Panc1 (cell line): ENCODE measurements around the gene NRCAM. TPM values are rescaled to one million over a fixed set of nuclear protein-coding genes. Genes with fewer than 3 reads are reported as not detected.

ENCODE experiments used
- ATAC-seq: fragments of 200-7000 bp; cut with Tn5 transposase; 2 replicates; pipeline ENCODE4 v1.9.1; 2020; ENCODE audit warnings: mild to moderate bottlenecking, moderate library complexity
- BruUV-seq: library from RNA; stranded (reverse); fragments of 400-500 nt; replicated peaks from 2 replicates; lab custom pipeline; 2021; lab: Mats Ljungman, UMichigan
- CTCF ChIA-PET: fragments of 300-600 bp; sonication (Branson Sonifier 250); formaldehyde crosslinking; loops from one replicate; lab custom pipeline; 2022; ENCODE audit warnings: antibody characterized with exemption; lab: Charles Lee
- POLR2A ChIA-PET: fragments of 300-600 bp; sonication (Branson Sonifier 250); formaldehyde crosslinking; loops from one replicate; lab custom pipeline; 2022; ENCODE audit warnings: antibody characterized with exemption; lab: Charles Lee
- DNase-seq: peaks from one replicate; pipeline ENCODE4 v3.0.0-alpha.2; 2010; ENCODE audit warnings: low read depth, low spot score
- H3K27ac ChIP-seq: 2 replicates; pipeline ENCODE4 v1.5.1; 2011; ENCODE audit warnings: mild to moderate bottlenecking, low read length, inconsistent platforms
- H3K27me3 ChIP-seq: fragments of 200-500 bp; sonication (Bioruptor generic); 2 replicates; pipeline ENCODE4 v1.6.0; 2014; ENCODE audit warnings: low read length, inconsistent platforms; ENCODE audit not compliant: control insufficient read depth, insufficient read depth
- H3K36me3 ChIP-seq: fragments of 200-500 bp; sonication (Bioruptor generic); 2 replicates; pipeline ENCODE4 v1.5.1; 2014; ENCODE audit warnings: inconsistent platforms, mild to moderate bottlenecking, low read length, moderate library complexity; ENCODE audit not compliant: control insufficient read depth, insufficient read depth
- H3K4me1 ChIP-seq: 2 replicates; pipeline ENCODE4 v1.5.1; 2011; ENCODE audit warnings: inconsistent platforms, mild to moderate bottlenecking, low read length, moderate library complexity; ENCODE audit not compliant: control insufficient read depth, insufficient read depth
- H3K4me3 ChIP-seq, 2 experiments: 2 replicates each; pipeline ENCODE4 v1.5.1; 2011 to 2012; ENCODE audit warnings: low read depth in 2 of 2, low read length in 2 of 2, mild to moderate bottlenecking in 2 of 2, inconsistent platforms in 1 of 2, moderate library complexity in 1 of 2
- H3K9me3 ChIP-seq: fragments of 200-500 bp; sonication (Bioruptor generic); 2 replicates; pipeline ENCODE4 v1.5.1; 2014; ENCODE audit warnings: low read depth, mild to moderate bottlenecking, inconsistent platforms, low read length, moderate library complexity; ENCODE audit not compliant: control insufficient read depth, insufficient read depth
- CTCF ChIP-seq: fragments of 450-650 bp; IDR thresholded peaks from 2 replicates; pipeline ENCODE4 v1.5.1; 2017; ENCODE audit warnings: mild to moderate bottlenecking
- POLR2AphosphoS5 ChIP-seq: IDR thresholded peaks from 2 replicates; pipeline ENCODE4 v1.6.1; 2012; ENCODE audit warnings: mild to moderate bottlenecking, low read depth, low read length, moderate library complexity
- SIN3A ChIP-seq: IDR thresholded peaks from 2 replicates; pipeline ENCODE4 v1.6.1; 2012; ENCODE audit warnings: low read depth, mild to moderate bottlenecking, low read length, moderate library complexity, borderline replicate concordance; ENCODE audit not compliant: insufficient read depth
- TCF7L2 ChIP-seq: IDR thresholded peaks from 2 replicates; pipeline ENCODE4 v1.6.1; 2011; ENCODE audit warnings: mild to moderate bottlenecking, low read depth, low read length, inconsistent platforms
- in situ Hi-C: cut with HindIII; loops from 2 replicates; pipeline ENCODE4 v1.10.0; 2016; ENCODE audit warnings: low sequenced_read_pairs, low pct_unique_long_range_greater_than_20kb
- intact Hi-C: fragments of 100-400 bp; cut with micrococcal nuclease; formaldehyde crosslinking; loops from one replicate; pipeline ENCODE4 v1.10.0; 2022; ENCODE audit not compliant: unreplicated experiment
- total RNA-seq: library from RNA; stranded (reverse); gene quantifications from one replicate; pipeline ENCODE4 v1.2.1, GENCODE V29; 2021; ENCODE audit not compliant: unreplicated experiment
- TF ChIP-seq, protein P1 (sequence below), 2 experiments: IDR thresholded peaks; 2 replicates each; pipeline ENCODE4 v1.6.1; 2011 to 2012; ENCODE audit warnings: low read depth in 2 of 2, control low read depth in 1 of 2, low read length in 1 of 2, mild to moderate bottlenecking in 1 of 2, moderate library complexity in 1 of 2; ENCODE audit not compliant: insufficient read depth in 1 of 2

Gene NRCAM
- total RNA-seq, 1 experiment from 2014 or later, result 0.21 TPM

DNA sequence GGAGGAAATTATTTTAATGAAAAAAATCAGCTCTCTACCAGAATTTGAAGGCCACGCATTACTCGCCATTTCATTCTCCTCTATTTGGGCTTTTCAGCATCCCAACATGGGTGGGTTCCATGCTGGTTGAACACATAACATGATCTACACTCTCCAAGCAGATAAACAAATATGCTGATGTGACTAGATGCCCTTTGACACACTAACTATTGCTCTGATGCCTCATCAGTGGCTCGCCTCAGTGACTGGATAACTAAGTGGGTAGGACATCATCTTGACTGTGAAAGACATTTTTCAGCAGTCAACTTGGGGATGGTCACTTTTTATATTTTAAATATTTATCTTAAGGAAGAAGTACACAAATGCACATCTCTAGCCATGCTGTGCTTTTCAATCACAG lies 212.1 kb downstream of the NRCAM start:
- Histone ChIP-seq H3K27me3 (no peaks in the 10 kb centered on the region), H3K4me3 (no peak overlapping the region), H3K4me1 (no peaks in the 10 kb centered on the region), H3K36me3 (no peaks in the 10 kb centered on the region), H3K27ac (no peak overlapping the region), H3K9me3 (no peaks in the 10 kb centered on the region)
- BruUV-seq, result no TSS peak
- CTCF ChIA-PET, result no interaction called here
- in situ Hi-C loops, result no loop called here
- ATAC-seq, result no peak
- intact Hi-C loops, result no loop called here
- no peak for TF ChIP-seq SIN3A
- TF ChIP-seq, protein P1, sequence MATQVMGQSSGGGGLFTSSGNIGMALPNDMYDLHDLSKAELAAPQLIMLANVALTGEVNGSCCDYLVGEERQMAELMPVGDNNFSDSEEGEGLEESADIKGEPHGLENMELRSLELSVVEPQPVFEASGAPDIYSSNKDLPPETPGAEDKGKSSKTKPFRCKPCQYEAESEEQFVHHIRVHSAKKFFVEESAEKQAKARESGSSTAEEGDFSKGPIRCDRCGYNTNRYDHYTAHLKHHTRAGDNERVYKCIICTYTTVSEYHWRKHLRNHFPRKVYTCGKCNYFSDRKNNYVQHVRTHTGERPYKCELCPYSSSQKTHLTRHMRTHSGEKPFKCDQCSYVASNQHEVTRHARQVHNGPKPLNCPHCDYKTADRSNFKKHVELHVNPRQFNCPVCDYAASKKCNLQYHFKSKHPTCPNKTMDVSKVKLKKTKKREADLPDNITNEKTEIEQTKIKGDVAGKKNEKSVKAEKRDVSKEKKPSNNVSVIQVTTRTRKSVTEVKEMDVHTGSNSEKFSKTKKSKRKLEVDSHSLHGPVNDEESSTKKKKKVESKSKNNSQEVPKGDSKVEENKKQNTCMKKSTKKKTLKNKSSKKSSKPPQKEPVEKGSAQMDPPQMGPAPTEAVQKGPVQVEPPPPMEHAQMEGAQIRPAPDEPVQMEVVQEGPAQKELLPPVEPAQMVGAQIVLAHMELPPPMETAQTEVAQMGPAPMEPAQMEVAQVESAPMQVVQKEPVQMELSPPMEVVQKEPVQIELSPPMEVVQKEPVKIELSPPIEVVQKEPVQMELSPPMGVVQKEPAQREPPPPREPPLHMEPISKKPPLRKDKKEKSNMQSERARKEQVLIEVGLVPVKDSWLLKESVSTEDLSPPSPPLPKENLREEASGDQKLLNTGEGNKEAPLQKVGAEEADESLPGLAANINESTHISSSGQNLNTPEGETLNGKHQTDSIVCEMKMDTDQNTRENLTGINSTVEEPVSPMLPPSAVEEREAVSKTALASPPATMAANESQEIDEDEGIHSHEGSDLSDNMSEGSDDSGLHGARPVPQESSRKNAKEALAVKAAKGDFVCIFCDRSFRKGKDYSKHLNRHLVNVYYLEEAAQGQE (IDR thresholded peaks at IDR 0.05; ENCODE audit: insufficient read depth in 1 of 2, low read depth in 2 of 2, low read length in 1 of 2), result no peak
- TF ChIP-seq POLR2AphosphoS5, result no peak
- no peak for TF ChIP-seq CTCF
- no peak for TF ChIP-seq TCF7L2
- POLR2A ChIA-PET, result no interaction called here
- no peak for DNase-seq

DNA sequence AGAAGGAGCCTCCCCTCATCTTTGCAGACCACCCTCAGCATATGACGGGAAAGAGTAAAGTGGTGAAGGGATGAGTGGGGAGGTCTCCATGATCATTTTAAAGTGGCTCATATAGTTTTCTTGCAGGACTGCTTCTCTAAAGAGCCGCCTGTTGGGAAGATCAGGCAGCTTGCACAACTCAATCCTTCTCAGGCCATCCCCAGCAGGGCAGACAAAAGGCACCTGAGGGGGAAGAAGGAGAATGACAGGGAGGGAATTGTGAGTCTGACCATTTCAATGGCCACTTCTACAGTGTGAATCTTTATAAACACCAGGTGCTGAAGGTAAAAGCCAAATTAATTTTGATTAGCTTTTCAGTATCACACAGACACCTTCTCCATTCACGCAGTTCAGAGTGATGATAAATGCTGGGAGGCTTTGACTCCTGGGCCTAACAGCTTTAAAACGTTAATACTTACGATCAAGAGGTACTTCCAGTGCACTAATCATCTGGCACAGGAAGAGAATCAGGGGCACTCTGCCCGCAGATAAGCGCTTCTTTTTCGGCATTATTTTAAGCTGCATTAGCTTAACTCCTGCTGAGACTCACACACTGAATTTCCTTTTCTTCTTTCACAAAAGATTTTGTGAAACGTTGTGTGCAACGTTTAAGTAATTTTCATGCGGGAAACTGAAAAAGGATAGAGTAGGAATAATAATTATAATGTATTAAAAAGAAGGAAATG lies 216.6 kb downstream of the NRCAM start:
- DNase-seq, result no peak
- no peak for ATAC-seq
- Histone ChIP-seq H3K27me3 (no peaks in the 10 kb centered on the region), H3K4me1 (no peaks in the 10 kb centered on the region), H3K36me3 (no peaks in the 10 kb centered on the region), H3K9me3 (no peaks in the 10 kb centered on the region), H3K27ac (no peak overlapping the region), H3K4me3 (no peak overlapping the region)
- ChIA-PET POLR2A (no interaction called here), CTCF (no interaction called here)
- BruUV-seq, result no TSS peak
- no peak for TF ChIP-seq POLR2AphosphoS5
- in situ Hi-C loops, result no loop called here
- intact Hi-C loops, result no loop called here

- no peak for ATAC-seq
Measured at GRCh38 chr7:108236681-108237415, 219.4 kb downstream of the NRCAM start.

More at GRCh38 chr7:108236681-108237415, 219.4 kb downstream of the NRCAM start:
- ChIA-PET CTCF (no interaction called here), POLR2A (no interaction called here)
- intact Hi-C loops (no loop called here), in situ Hi-C loops (no loop called here)
- no TSS peak for BruUV-seq
- no peaks in the 10 kb centered on the region for H3K4me1 ChIP-seq
- no peak overlapping the region for H3K27ac ChIP-seq
- TF ChIP-seq POLR2AphosphoS5, result no peak
- no peak for TF ChIP-seq SIN3A
- TF ChIP-seq CTCF, result no peak
- TF ChIP-seq TCF7L2, result no peak
- TF ChIP-seq, protein P1 (IDR thresholded peaks at IDR 0.05; ENCODE audit: insufficient read depth in 1 of 2, low read depth in 2 of 2, low read length in 1 of 2), result no peak
- DNase-seq, result no peak
- H3K4me3 ChIP-seq, result no peak overlapping the region
- no peaks in the 10 kb centered on the region for H3K9me3 ChIP-seq
- no peaks in the 10 kb centered on the region for H3K27me3 ChIP-seq
- no peaks in the 10 kb centered on the region for H3K36me3 ChIP-seq
